Gastroesophageal sphincter (tissue), 3 donors: ENCODE data around the gene FOXK1.

ENCODE experiments used
- CTCF ChIP-seq, 4 experiments: fragments of 200-600 bp in 2 of 4; fragments of 450-650 bp in 2 of 4; sonication (generic) in 1 of 4; IDR thresholded peaks; one replicate each; pipeline ENCODE4 v1.5.1; 2017 to 2019; ENCODE audit warnings: antibody characterized with exemption in 4 of 4, mild to moderate bottlenecking in 2 of 4, moderate library complexity in 2 of 4
- POLR2A ChIP-seq, 2 donors: fragments of 450-650 bp; IDR thresholded peaks; one replicate each; pipeline ENCODE4 v1.6.1; 2017; ENCODE audit warnings: antibody characterized with exemption in 2 of 2, mild to moderate bottlenecking in 2 of 2, moderate library complexity in 1 of 2

DNA sequence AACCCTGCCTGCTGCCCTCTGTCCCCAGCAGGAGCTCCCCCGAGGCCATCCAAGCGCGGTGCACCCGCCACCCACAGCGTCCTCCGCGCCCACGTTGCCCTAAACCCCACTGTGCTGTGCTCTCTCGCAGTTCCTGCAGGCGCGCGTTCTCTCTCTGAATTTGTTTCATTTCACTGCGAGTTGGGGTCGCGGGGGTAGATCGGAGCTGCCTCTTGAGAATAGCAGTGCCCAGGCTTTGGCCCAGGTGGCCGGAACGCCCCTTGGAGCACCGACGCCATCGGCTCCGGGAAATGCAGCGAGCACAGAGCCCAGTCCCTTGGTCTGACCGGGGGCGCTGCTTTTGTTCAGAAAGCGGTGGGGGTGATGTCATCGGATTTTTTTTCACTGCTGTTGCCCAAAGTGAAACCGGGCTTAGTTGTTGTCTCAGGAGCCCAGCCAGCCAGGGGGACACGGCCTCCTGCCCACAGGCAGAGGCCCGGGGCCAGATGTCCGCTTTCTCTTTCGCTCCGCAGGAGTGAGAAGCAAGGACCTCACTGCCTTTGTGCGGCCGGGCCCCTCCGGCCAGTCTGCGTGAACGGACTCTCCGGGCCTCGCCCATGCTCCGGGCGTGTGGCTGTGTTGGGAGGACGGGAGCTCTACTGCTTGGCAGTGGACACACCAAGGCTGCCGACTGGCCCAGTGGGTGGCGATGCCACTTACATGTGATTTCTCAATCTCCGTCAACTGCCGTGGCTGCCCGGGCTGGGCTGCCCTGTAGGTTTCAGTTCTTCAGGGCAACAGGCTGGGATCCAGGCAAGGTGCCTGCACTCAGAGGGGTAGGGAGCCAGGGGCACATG is 43.1 kb downstream of the FOXK1 start:
- TF ChIP-seq CTCF (IDR thresholded peaks at IDR 0.05) (no peak), POLR2A (IDR thresholded peaks at IDR 0.05) (peak; percentile 37 to 56)
